Type B pancreatic cell (in vitro differentiated cells): ENCODE data around the gene RAI1. TPM values are rescaled to one million over a fixed set of nuclear protein-coding genes. Genes with fewer than 3 reads are reported as not detected.

Experiments used
- DNase-seq: peaks from one replicate; pipeline ENCODE4 v3.0.0; 2021; ENCODE audit warnings: mixed read lengths; ENCODE audit not compliant: unreplicated experiment; ENCODE audit errors: extremely low spot score
- H3K27ac Mint-ChIP-seq: 2 replicates; pipeline ENCODE4 v1.8.0; 2021; ENCODE audit warnings: mild to moderate bottlenecking, mixed read lengths
- H3K27me3 Mint-ChIP-seq: 2 replicates; pipeline ENCODE4 v1.8.0; 2021; ENCODE audit warnings: mixed read lengths
- H3K36me3 Mint-ChIP-seq: 2 replicates; pipeline ENCODE4 v1.8.0; 2021; ENCODE audit warnings: mixed read lengths
- H3K4me1 Mint-ChIP-seq: one replicate; pipeline ENCODE4 v1.8.0; 2021; ENCODE audit warnings: mixed read lengths; ENCODE audit not compliant: unreplicated experiment
- H3K4me3 Mint-ChIP-seq: 2 replicates; pipeline ENCODE4 v1.8.0; 2021; ENCODE audit warnings: mild to moderate bottlenecking, mixed read lengths
- H3K9me3 Mint-ChIP-seq: 2 replicates; pipeline ENCODE4 v1.8.0; 2021; ENCODE audit warnings: mixed read lengths
- total RNA-seq: library from RNA; stranded (reverse); gene quantifications from 2 replicates; pipeline ENCODE4 v1.2.1, GENCODE V29; 2021; ENCODE audit warnings: low replicate concordance
- TF ChIP-seq, protein P1 (sequence below): fragments of 200-600 bp; sonication (generic); conservative IDR thresholded peaks from 2 replicates; pipeline ENCODE4 v1.5.0; 2021; ENCODE audit warnings: antibody characterized with exemption, mild to moderate bottlenecking

Gene RAI1
- total RNA-seq, 1 donor from 2014 or later: 61.1 TPM

DNA sequence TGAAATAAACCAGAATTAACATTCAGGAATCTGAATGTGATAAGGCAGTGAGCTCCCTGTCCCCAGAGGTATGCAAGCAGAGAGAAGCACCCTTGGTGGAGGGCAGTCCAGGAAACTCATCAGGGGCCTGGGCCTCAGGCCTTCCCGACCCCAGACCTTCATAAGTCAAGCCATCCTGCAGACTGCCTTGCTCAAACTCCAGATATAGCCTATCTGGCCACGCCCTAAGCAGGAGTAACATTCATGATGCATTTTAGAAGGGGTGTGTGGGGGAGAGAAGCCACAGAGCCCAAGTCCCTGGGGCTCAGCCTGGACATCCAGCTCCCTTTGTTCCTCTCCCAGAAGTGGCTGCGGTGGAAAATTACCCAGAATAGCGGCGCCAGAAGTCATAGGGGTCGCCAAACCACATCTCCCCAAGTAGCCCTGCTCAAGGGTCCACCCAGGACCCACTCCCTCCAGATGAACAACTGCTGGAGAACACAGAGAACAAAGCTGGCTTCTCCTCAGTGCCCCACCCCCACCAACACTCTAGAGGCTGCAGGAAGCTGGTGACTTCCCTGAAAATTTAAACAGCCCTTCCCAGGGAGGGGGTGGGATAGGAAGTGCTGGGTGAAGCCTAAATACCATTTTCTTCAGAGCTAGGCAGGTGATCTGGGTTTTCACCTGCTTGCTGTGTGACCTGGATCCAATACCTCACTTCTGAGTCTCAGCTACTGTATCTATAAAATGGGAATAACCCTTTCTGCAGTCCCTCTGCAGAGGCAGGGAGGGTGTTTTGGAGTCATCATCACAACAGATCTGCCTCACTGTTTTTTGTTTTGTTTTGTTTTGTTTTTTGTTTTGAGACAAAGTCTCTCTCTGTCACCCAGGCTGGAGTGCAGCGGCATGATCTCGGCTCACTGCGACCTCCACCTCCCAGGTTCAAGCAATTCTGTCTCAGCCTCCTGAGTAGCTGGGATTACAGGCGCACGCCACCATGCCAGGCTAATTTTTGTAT lies 157.0 kb downstream of the RAI1 start:
- no peaks in the 10 kb centered on the region for H3K9me3 Mint-ChIP-seq
- H3K4me3 Mint-ChIP-seq: peak overlapping the region; percentile 95
- TF ChIP-seq, protein P1, sequence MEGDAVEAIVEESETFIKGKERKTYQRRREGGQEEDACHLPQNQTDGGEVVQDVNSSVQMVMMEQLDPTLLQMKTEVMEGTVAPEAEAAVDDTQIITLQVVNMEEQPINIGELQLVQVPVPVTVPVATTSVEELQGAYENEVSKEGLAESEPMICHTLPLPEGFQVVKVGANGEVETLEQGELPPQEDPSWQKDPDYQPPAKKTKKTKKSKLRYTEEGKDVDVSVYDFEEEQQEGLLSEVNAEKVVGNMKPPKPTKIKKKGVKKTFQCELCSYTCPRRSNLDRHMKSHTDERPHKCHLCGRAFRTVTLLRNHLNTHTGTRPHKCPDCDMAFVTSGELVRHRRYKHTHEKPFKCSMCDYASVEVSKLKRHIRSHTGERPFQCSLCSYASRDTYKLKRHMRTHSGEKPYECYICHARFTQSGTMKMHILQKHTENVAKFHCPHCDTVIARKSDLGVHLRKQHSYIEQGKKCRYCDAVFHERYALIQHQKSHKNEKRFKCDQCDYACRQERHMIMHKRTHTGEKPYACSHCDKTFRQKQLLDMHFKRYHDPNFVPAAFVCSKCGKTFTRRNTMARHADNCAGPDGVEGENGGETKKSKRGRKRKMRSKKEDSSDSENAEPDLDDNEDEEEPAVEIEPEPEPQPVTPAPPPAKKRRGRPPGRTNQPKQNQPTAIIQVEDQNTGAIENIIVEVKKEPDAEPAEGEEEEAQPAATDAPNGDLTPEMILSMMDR: no peak
- no peaks in the 10 kb centered on the region for H3K27me3 Mint-ChIP-seq
- H3K27ac Mint-ChIP-seq: peak overlapping the region; percentile 99
- no peak for DNase-seq
- H3K4me1 Mint-ChIP-seq: peaks cover 52% of the 10 kb centered on the region
- H3K36me3 Mint-ChIP-seq: no peaks in the 10 kb centered on the region

DNA sequence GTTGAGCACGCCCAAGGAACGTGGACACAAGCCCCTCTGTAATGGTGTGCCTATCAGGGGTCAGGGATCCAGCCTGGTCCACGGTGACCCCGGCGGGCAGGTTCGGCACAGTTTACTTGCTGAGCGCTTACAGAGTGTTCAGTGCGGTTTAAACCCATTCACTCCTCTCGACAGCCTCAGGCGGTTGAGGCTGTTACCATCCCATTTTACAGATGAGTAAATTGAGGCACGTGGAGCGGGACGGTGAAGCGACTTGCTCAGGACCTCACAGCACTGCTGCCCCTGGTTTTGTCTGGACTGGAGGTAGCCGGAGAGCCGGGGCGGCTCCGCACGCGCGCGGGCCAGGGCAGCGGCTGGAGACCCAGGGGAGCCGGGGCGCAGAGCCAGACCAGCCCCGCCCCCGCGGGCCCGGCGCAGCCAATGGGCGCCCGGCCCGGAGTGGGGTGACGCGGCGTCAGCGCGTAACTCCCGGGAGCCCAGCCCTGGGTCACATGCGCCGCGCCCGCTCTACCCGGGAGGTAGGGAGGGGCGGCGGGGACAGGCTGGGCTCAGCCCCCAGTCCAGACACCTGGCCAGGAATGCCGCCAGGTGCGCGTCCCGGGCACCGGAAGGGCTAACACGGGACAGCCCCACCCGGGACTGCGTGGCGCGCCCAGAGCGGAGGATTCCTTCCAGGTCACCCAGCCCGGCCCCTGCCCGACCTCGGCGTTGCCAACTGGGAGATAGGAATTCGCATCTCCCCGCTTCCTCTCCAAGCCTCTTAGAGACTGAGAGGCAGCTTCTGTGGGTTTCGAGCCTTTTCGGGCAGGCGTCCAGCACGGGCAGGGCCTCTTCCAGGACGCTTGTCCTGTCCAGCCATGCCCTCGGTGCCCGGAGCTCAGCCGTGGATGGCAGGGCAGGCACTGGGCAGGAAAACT lies 158.8 kb downstream of the RAI1 start:
- Mint-ChIP-seq H3K36me3 (no peaks in the 10 kb centered on the region), H3K27me3 (no peaks in the 10 kb centered on the region), H3K9me3 (no peaks in the 10 kb centered on the region), H3K4me3 (peak overlapping the region; percentile 95), H3K4me1 (peaks cover 40% of the 10 kb centered on the region), H3K27ac (peak overlapping the region; percentile 99)
- TF ChIP-seq, protein P1: no peak
- peak; percentile 83 for DNase-seq

DNA sequence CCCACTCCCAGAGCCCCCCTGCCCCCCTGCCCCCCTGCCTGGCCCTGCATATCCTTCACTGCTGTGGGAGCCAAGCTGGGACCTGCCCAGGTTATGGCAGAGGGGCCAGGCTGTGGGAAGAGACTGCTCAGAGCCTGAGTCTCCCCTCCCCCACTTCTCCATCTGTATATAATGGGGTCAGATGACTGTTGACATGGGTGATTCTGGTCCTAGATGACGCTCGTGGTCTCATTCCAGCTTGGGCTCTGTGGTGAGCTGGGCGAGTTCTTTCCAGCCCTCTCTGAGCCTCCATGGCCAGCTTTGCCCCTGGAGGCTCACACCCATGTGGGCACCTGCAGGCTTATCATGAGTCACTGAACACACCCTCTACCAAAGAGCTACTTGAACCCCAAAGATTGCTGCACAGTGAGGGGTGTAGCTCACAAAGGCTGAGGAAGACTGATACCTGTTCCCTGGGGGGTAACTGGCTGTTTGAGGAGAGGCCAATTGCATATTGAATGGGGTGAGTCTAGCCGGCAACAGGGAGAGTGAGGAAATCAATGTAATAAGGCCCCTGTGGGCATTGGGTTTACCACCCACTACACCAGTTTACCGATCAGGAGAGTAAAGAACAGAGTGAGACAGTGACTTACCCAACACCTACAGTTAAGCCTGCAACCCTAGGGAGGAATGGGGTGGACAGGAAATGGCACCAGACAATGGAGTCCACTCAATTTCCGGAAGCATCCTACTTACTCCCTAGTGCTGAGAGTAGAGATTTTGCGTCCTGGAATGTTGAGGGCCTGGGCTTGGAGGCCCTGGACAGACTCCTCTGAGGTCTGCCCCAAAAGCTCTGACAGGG lies 159.7 kb downstream of the RAI1 start:
- DNase-seq: no peak
- peaks cover 33% of the 10 kb centered on the region for H3K4me1 Mint-ChIP-seq
- H3K36me3 Mint-ChIP-seq: no peaks in the 10 kb centered on the region
- H3K27ac Mint-ChIP-seq: peak overlapping the region; percentile 95
- H3K4me3 Mint-ChIP-seq: peak overlapping the region; percentile 61
- no peaks in the 10 kb centered on the region for H3K27me3 Mint-ChIP-seq
- no peaks in the 10 kb centered on the region for H3K9me3 Mint-ChIP-seq
- TF ChIP-seq, protein P1: no peak

DNA sequence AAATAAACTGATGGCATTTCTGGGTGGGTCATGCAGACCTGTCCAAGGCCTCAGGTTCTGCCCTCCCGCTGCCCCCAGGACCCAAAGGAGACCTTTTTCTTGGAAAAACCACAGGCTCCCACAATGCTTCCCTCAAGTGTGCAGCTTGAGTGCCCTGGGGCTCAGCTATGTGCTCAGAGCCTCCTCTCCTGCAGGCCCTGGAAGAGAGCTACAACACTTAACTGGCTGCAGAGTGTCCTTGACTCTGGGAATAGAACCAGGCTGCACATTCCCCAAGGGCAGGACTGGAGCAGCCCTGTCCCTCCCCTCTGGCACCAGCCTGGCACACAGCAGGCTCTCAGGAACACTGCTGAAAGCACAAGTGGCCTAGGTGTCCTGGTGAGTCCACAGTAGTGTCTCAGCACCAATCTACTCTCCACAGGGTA lies 160.4 kb downstream of the RAI1 start:
- TF ChIP-seq, protein P1: no peak
- no peak for DNase-seq
- Mint-ChIP-seq H3K9me3 (no peaks in the 10 kb centered on the region), H3K4me1 (peaks cover 33% of the 10 kb centered on the region), H3K27me3 (no peaks in the 10 kb centered on the region), H3K36me3 (no peaks in the 10 kb centered on the region), H3K27ac (peak overlapping the region; percentile 95), H3K4me3 (no peak overlapping the region)
